HT1080 (cell line): ENCODE results near the gene SHFL. TPM values are rescaled to one million over a fixed set of nuclear protein-coding genes. Genes with fewer than 3 reads are reported as not detected.

Experiments used
- DNase-seq: peaks from one replicate; pipeline ENCODE4 v3.0.0-alpha.2; 2015; ENCODE audit warnings: low read depth
- small RNA-seq: library from RNA; depleted of rRNA; stranded (forward); fragments of <200 nt; gene quantifications from one replicate; pipeline ENCODE3, GENCODE V24; 2014
- total RNA-seq: library from RNA; depleted of rRNA; stranded (reverse); fragments of >200 nt; shearing (Covaris generic); gene quantifications from 2 replicates; pipeline ENCODE4 v1.2.3, GENCODE V29; 2014; rRNA removed

The SHFL gene
- total RNA-seq, 1 experiment from 2014 or later = 6.9 TPM

DNA sequence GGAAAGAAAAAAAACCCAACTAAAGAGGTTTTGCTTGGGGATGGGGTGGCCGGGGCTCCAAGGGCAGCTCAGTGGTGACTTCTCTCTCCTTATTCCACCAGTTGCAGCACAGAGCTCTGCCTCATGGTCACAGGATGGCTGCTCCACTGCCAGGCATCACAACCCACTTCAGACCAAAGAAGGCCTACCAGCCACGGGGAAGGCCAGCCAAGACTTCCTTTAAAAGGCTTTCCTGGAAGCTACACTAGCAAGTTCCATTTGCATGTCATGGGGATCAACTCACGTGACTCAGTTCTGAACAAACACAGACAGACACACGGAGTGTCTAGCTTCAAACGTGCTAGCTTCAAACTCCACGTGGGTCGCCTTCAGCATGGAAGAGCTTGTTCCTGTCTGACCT lies 46.8 kb downstream of the SHFL start:
- no peak for DNase-seq

DNA sequence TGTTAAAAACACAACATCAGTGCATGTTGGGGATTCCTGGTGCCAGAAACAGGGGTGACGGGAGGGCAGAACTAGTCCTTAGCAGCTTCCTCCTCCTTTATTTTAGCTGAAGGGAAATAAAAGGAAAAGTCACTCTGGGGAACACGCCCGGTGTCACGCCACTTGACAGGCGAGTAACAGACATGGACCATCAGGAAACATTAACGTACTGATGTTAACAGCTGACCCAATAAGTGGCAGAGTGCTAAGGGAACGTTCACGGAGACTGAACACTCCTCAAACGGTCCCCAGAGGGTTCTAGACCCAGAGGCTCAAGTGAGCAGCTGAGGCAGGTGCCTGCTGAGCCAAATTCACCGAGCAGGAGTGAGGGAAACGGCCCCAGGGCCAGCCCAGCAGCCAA lies 47.5 kb downstream of the SHFL start:
- DNase-seq = no peak

GRCh38 chr19:10134040-10134439 lies 47.9 kb downstream of the SHFL start:
- no peak for DNase-seq

- DNase-seq = no peak
Measured at GRCh38 chr19:10135551-10136334, 49.6 kb downstream of the SHFL start.

GRCh38 chr19:10136936-10137335 lies 50.8 kb downstream of the SHFL start:
- DNase-seq = no peak

GRCh38 chr19:10137751-10138682 lies 51.9 kb downstream of the SHFL start:
- no peak for DNase-seq

DNA sequence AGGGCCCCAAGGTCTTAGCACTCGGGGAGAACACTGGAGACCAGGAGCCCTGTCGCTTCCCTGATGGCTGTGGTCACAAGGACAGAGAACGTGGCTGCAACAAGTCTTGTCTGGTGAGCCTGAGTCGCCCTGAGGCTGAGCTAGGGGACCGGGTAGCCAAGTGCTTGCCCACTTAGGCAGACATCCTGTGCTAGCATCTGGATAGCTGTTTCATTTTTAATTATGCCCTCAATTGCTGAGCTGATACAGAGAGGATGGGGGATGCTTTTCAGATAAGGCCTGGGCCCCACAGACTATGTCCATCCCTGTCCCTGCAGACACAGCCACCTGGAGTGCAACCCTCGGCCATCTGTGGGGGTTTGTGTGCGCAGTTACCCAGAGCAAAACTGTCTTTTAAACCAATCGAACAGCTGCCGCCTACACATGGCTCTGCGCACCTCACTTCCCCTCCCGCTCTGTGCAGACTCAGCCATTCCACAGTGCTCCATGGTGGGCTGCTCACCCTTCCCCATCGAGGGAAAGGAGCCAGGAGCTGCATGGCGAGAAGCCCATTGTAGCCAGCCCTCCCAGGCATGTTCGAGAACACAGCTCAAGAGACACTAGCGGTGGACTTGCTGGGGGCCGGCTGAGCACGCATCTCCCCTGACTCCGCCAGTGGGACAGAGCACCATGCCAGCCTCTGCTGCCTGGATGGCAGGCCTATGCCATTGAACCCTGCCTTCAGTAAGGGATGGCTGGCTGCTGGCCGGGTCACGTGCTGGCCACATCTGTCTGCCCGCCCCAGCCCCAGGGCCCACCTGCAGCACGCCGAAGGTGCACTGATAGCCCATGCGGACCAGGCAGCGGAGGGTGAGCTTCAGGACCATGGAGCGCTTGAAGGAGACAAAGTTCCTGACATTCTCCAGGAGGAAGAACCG lies 53.0 kb downstream of the SHFL start:
- no peak for DNase-seq

- DNase-seq = no peak
Measured at GRCh38 chr19:10139952-10140351, 53.8 kb downstream of the SHFL start.

GRCh38 chr19:10141479-10141878 lies 55.4 kb downstream of the SHFL start:
- DNase-seq = no peak

DNA sequence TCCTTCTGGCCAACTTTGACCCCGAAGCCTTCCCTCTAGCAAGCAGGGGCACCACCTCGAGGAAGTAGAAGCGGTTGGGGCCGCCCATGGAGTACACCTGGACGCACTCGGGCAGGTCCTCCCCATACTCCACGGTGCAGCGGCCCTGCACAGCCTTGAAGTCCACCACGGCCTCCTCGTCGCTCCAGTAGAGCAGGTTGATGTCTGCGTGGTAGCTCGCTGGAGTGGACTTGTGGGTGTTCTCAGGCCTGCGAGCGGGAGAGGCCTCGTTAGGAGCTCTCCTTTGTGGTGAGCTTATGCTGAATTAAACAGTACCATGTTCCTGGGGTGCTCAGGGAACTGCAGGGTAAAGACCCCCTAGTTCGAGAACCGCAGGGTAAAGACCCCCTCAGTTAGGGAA lies 55.9 kb downstream of the SHFL start:
- no peak for DNase-seq

Small RNAs within 50 kb of the gene (small RNA-seq; reads per million reads assigned to genes)
- not detected for gene MIR5589
- gene SNORD105 = 82.6 reads per million, percentile 96 among the genes with 10 or more reads in this experiment
- 12,635 reads per million, percentile 100 among the genes with 10 or more reads in this experiment for gene SNORD105B

Other genes starting within 250 kb of the SHFL start
- gene OLFM2, start 149.8 kb upstream of the SHFL start, total RNA-seq = not detected in 2 replicates
- not detected in 2 replicates for gene COL5A3, start 75.8 kb upstream of the SHFL start, total RNA-seq
- not detected in 2 replicates for gene RDH8, start 72.8 kb upstream of the SHFL start, total RNA-seq
- gene ANGPTL6, start 16.4 kb downstream of the SHFL start, total RNA-seq = 0.35 and 0.53 TPM in 2 replicates
- 66.1 and 79.6 TPM in 2 replicates for gene PPAN, start 20.0 kb downstream of the SHFL start, total RNA-seq
- 6.6 and 11.0 TPM in 2 replicates for gene P2RY11, start 25.4 kb downstream of the SHFL start, total RNA-seq
- 519 and 525 TPM in 2 replicates for gene EIF3G, start 33.6 kb downstream of the SHFL start, total RNA-seq
- gene DNMT1, start 108.6 kb downstream of the SHFL start, total RNA-seq = 136 and 139 TPM in 2 replicates
- 1.1 and 1.9 TPM in 2 replicates for gene S1PR2, start 145.0 kb downstream of the SHFL start, total RNA-seq
- gene MRPL4, start 165.9 kb downstream of the SHFL start, total RNA-seq = 154 and 174 TPM in 2 replicates
- gene ICAM1, start 184.8 kb downstream of the SHFL start, total RNA-seq = 0.27 and 0.30 TPM in 2 replicates
- gene ICAM4, start 200.6 kb downstream of the SHFL start, total RNA-seq = not detected in 2 replicates
- gene ICAM5, start 203.6 kb downstream of the SHFL start, total RNA-seq = 0.17 and 0.31 TPM in 2 replicates
- 0.43 and 1.7 TPM in 2 replicates for gene ZGLP1, start 223.5 kb downstream of the SHFL start, total RNA-seq
- gene FDX2, start 229.7 kb downstream of the SHFL start, total RNA-seq = 31.5 and 42.4 TPM in 2 replicates
- gene RAVER1, start 247.2 kb downstream of the SHFL start, total RNA-seq = 28.3 and 48.3 TPM in 2 replicates